ENCODE results near the gene FSTL5. TPM values are rescaled to one million over a fixed set of nuclear protein-coding genes. Genes with fewer than 3 reads are reported as not detected.

Gene FSTL5
- total and polyA plus RNA-seq, 10 of the 15 experiments (the other 5 are each of a cell fraction or from before 2014, with no cell fraction given): 0.04 to 2.4 (median 0.08) TPM; not detected in 4

- TF ChIP-seq FOXM1 (IDR thresholded peaks at IDR 0.05; ENCODE audit: low read depth, low read length) (no peak), TARDBP (IDR thresholded peaks at IDR 0.05; ENCODE audit: borderline replicate concordance) (no peak), NBN (IDR thresholded peaks at IDR 0.05) (no peak), ZBTB33 (IDR thresholded peaks at IDR 0.05) (no peak), RELB (IDR thresholded peaks at IDR 0.05; ENCODE audit: low read depth) (no peak), GABPA (IDR thresholded peaks at IDR 0.05; ENCODE audit: low read depth) (no peak), FOS (IDR thresholded peaks at IDR 0.05; ENCODE audit: borderline replicate concordance, extremely low read depth, insufficient read length) (no peak)
Measured at GRCh38 chr4:161517941-161518340, 645.9 kb downstream of the FSTL5 start (continued).

GRCh38 chr4:161505141-161505540 is 658.7 kb downstream of the FSTL5 start:
- Histone ChIP-seq H3K4me2 (ENCODE audit: control insufficient read depth, insufficient read depth) (no peak overlapping the region), H3K4me1 (ENCODE audit: control insufficient read depth, insufficient read depth, low read length) (no peaks in the 10 kb centered on the region), H3K4me3 (no peak overlapping the region), H4K20me1 (ENCODE audit: control insufficient read depth, insufficient read depth) (no peaks in the 10 kb centered on the region), H2AFZ (ENCODE audit: control insufficient read depth, low read depth, low read length) (no peak overlapping the region), H3K27me3 (replicated peaks in 1 of 2; ENCODE audit: control insufficient read depth in 2 of 2, insufficient read depth in 2 of 2, low read length in 1 of 2) (no peaks in the 10 kb centered on the region), H3K27ac (ENCODE audit: control insufficient read depth, insufficient read depth) (no peak overlapping the region), H3K9ac (ENCODE audit: control insufficient read depth, insufficient read depth, low read length) (no peak overlapping the region), H3K36me3 (ENCODE audit: control insufficient read depth in 2 of 2, insufficient read depth in 2 of 2, low read length in 1 of 2) (no peaks in the 10 kb centered on the region), H3K9me3 (replicated peaks; ENCODE audit: control insufficient read depth, insufficient read depth, low read length) (no peaks in the 10 kb centered on the region), H3K79me2 (ENCODE audit: control insufficient read depth, insufficient read depth, low read length) (no peaks in the 10 kb centered on the region)
- ChIA-PET CTCF (interaction anchor here (0.9 kb wide), 1 partner anchor 10 kb away, joined by 3 read pairs; no protein-coding TSS in a partner anchor), RAD21 (ENCODE audit: unreplicated experiment) (no interaction called here), POLR2A (no interaction called here), SMC1A (ENCODE audit: uncharacterized antibody, unreplicated experiment) (no interaction called here)
- BruUV-seq (replicated peaks): no TSS peak
- intact Hi-C loops (cut with micrococcal nuclease; ENCODE audit: unreplicated experiment): no loop called here
- DNase-seq (ENCODE audit: low read depth, low spot score) (no peak), ATAC-seq (no peak), FAIRE-seq (no peak)
- WGBS (ENCODE audit: insufficient coverage, insufficient replicate concordance, low lambda C conversion rate, missing lambda C conversion rate): 73% methylated on average over 3 of the region's 3 CpGs
- in situ Hi-C loops (cut with MboI): no loop called here
- TF ChIP-seq EP300 (IDR thresholded peaks at IDR 0.05; ENCODE audit: borderline replicate concordance in 1 of 2, control insufficient read depth in 1 of 2, low read depth in 2 of 2, low read length in 2 of 2) (no peak), MTA3 (IDR thresholded peaks at IDR 0.05; ENCODE audit: borderline replicate concordance, low read length) (no peak), WRNIP1 (IDR thresholded peaks at IDR 0.05; ENCODE audit: borderline replicate concordance, low read depth, low read length) (no peak), ZBTB11 (CRISPR knock-in tag; IDR thresholded peaks at IDR 0.05) (no peak), ESRRA (IDR thresholded peaks at IDR 0.05; ENCODE audit: low read length) (no peak), ZBED1 (IDR thresholded peaks at IDR 0.05; ENCODE audit: borderline replicate concordance) (no peak)

Data from GM12878 (cell line).